A549 (cell line): Measurements from ENCODE around the gene KIF24. TPM values are rescaled to one million over a fixed set of nuclear protein-coding genes. Genes with fewer than 3 reads are reported as not detected.
"Not testable (repeated sequence)": the region's sequence is repeated elsewhere in the genome, so short reads cannot be mapped to it uniquely, and the experiment has no call there.

ENCODE experiments used
- ATAC-seq, 2 experiments: fragments of 200-7000 bp in 1 of 2; fragments of >200 bp in 1 of 2; cut with Nextera tagmentation in 1 of 2; cut with Tn5 transposase in 1 of 2; 3 replicates each; pipeline versions ENCODE4 v1.8.0 to v1.9.1; 2018 to 2020; ENCODE audit warnings: mild to moderate bottlenecking in 1 of 2, moderate library complexity in 1 of 2
- CTCF ChIA-PET: fragments of 300-600 bp; sonication (Branson Sonifier 250); formaldehyde crosslinking; extraction: SDS; loops from one replicate; lab custom pipeline; 2021; ENCODE audit warnings: antibody characterized with exemption, inconsistent platforms; lab: Yijun Ruan, JAX
- POLR2A ChIA-PET: fragments of 350-600 bp; formaldehyde crosslinking; extraction: SDS; loops from one replicate; lab custom pipeline; 2021; ENCODE audit warnings: antibody characterized with exemption, inconsistent platforms; lab: Yijun Ruan, JAX
- DNase-seq, 2 experiments: peaks; one replicate each; pipeline versions ENCODE4 v3.0.0 to v3.0.0-alpha.2; 2011 to 2016; ENCODE audit warnings: low read depth in 1 of 2, low spot score in 1 of 2
- FAIRE-seq: peaks from 2 replicates; lab custom pipeline; 2011; peaks lifted over from hg19 to GRCh38; lab: Jason Lieb, UNC
- H3K27ac ChIP-seq, 2 experiments: fragments of >200 bp; sonication (Bioruptor Twin); formaldehyde crosslinking; 3 replicates each; pipeline ENCODE4 v1.5.1; 2016 to 2017
- H3K4me1 ChIP-seq: fragments of >200 bp; sonication (Bioruptor Twin); formaldehyde crosslinking; 3 replicates; pipeline ENCODE4 v1.6.1; 2016
- H3K4me2 ChIP-seq: fragments of >200 bp; sonication (Bioruptor Twin); formaldehyde crosslinking; 3 replicates; pipeline ENCODE4 v1.6.1; 2016
- H3K4me3 ChIP-seq: fragments of >200 bp; sonication (Bioruptor Twin); formaldehyde crosslinking; 3 replicates; pipeline ENCODE4 v1.5.1; 2016
- H3K9me3 ChIP-seq: fragments of >200 bp; sonication (Bioruptor Twin); formaldehyde crosslinking; 3 replicates; pipeline ENCODE4 v1.6.1; 2016
- EHF ChIP-seq: fragments of 250-450 bp; sonication (Bioruptor Pico); IDR thresholded peaks from 2 replicates; pipeline ENCODE4 v1.5.0; 2020; ENCODE audit warnings: mild to moderate bottlenecking
- ELK1 ChIP-seq: fragments of 150-350 bp; IDR thresholded peaks from 2 replicates; pipeline ENCODE4 v1.6.1; 2014; ENCODE audit warnings: low read depth, mild to moderate bottlenecking, low read length
- FOSB ChIP-seq: fragments of 250-450 bp; sonication (Bioruptor Pico); IDR thresholded peaks from 2 replicates; pipeline ENCODE4 v1.5.0; 2020; ENCODE audit warnings: mild to moderate bottlenecking, moderate library complexity
- FOSL2 ChIP-seq, 2 experiments: fragments of 450-650 bp in 1 of 2; fragments of >200 bp in 1 of 2; sonication (Bioruptor Twin) in 1 of 2; formaldehyde crosslinking; IDR thresholded peaks; 2 replicates each; pipeline versions ENCODE4 v1.5.0 to v1.6.1; 2016 to 2020; ENCODE audit warnings: mild to moderate bottlenecking in 1 of 2, moderate library complexity in 1 of 2
- HES2 ChIP-seq: fragments of >200 bp; sonication (Bioruptor Twin); formaldehyde crosslinking; IDR thresholded peaks from 2 replicates; pipeline ENCODE4 v1.6.1; 2016
- HOXB13 ChIP-seq: fragments of 250-450 bp; sonication (Bioruptor Pico); IDR thresholded peaks from 2 replicates; pipeline ENCODE4 v1.5.0; 2020; ENCODE audit warnings: low read depth, mild to moderate bottlenecking, moderate library complexity
- JUNB ChIP-seq: fragments of >200 bp; sonication (Bioruptor Twin); formaldehyde crosslinking; IDR thresholded peaks from 2 replicates; pipeline ENCODE4 v1.6.1; 2016
- KDM1A ChIP-seq: fragments of 200-600 bp; sonication (generic); IDR thresholded peaks from 2 replicates; pipeline ENCODE4 v1.6.1; 2016; ENCODE audit warnings: low read depth, mild to moderate bottlenecking
- KDM5A ChIP-seq: fragments of 200-600 bp; sonication (generic); IDR thresholded peaks from 2 replicates; pipeline ENCODE4 v1.6.1; 2016; ENCODE audit warnings: antibody characterized with exemption, mild to moderate bottlenecking
- MAFK ChIP-seq: fragments of 450-650 bp; IDR thresholded peaks from 2 replicates; pipeline ENCODE4 v1.6.1; 2014; ENCODE audit not compliant: partially characterized antibody
- MAZ ChIP-seq: fragments of 150-350 bp; IDR thresholded peaks from 2 replicates; pipeline ENCODE4 v1.6.1; 2014; ENCODE audit warnings: antibody characterized with exemption, low read depth, low read length, borderline replicate concordance
- NFE2L2 ChIP-seq: fragments of 150-350 bp; conservative IDR thresholded peaks from 2 replicates; pipeline ENCODE4 v1.6.1; 2014; ENCODE audit warnings: low read length
- PBX3 ChIP-seq: IDR thresholded peaks from 2 replicates; pipeline ENCODE4 v1.6.1; 2012
- PHF8 ChIP-seq: fragments of 200-600 bp; sonication (generic); IDR thresholded peaks from 2 replicates; pipeline ENCODE4 v1.6.1; 2016; ENCODE audit warnings: low read depth, mild to moderate bottlenecking, antibody characterized with exemption, moderate library complexity, borderline replicate concordance
- POLR2A ChIP-seq: IDR thresholded peaks from 2 replicates; pipeline ENCODE4 v1.6.1; 2012; ENCODE audit warnings: mild to moderate bottlenecking, low read length
- POLR2AphosphoS2 ChIP-seq: conservative IDR thresholded peaks from 2 replicates; pipeline ENCODE4 v1.6.1; 2012; ENCODE audit warnings: low read length, improper control_type of control experiment, inconsistent platforms
- RARB ChIP-seq: fragments of 250-450 bp; sonication (Bioruptor Pico); IDR thresholded peaks from 2 replicates; pipeline ENCODE4 v1.8.0; 2021; ENCODE audit warnings: mild to moderate bottlenecking, moderate library complexity
- RFX5 ChIP-seq: fragments of 450-650 bp; IDR thresholded peaks from 2 replicates; pipeline ENCODE4 v1.7.1; 2014; ENCODE audit warnings: antibody characterized with exemption, mild to moderate bottlenecking, moderate library complexity
- SMC3 ChIP-seq: fragments of >200 bp; sonication (Bioruptor Twin); formaldehyde crosslinking; IDR thresholded peaks from 3 replicates; pipeline ENCODE4 v1.6.1; 2018; ENCODE audit warnings: inconsistent platforms
- TFCP2L1 ChIP-seq: fragments of 250-450 bp; sonication (Bioruptor Pico); IDR thresholded peaks from 2 replicates; pipeline ENCODE4 v1.5.0; 2021; ENCODE audit warnings: mild to moderate bottlenecking
- USF2 ChIP-seq: fragments of 450-650 bp; IDR thresholded peaks from 2 replicates; pipeline ENCODE4 v1.6.1; 2014; ENCODE audit warnings: antibody characterized with exemption
- ZC3H11A ChIP-seq: fragments of 450-650 bp; IDR thresholded peaks from 2 replicates; pipeline ENCODE4 v1.6.1; 2014; ENCODE audit warnings: antibody characterized with exemption, mild to moderate bottlenecking
- WGBS: methylation state at CpG from one replicate; pipeline ENCODE4 v1.1.6; 2017; ENCODE audit errors: missing lambda C conversion rate; 5-methylcytosine and 5-hydroxymethylcytosine counted together
- polyA plus RNA-seq, 4 experiments: library from polyadenylated mRNA; depleted of rRNA in 3 of 4; stranded (reverse); fragments of >200 nt; fragmentation: RNase III in 1 of 4; extraction: RNeasy Plus Mini Kit Qiagen cat#74134 plus additional on column Dnase treatment in 1 of 4; gene quantifications; 2 replicates in 3 of 4; 3 replicates in 1 of 4; pipeline ENCODE4 v1.2.3, GENCODE V29; 2011 to 2017
- TF ChIP-seq, protein P1 (sequence below): fragments of 250-450 bp; sonication (Bioruptor Pico); IDR thresholded peaks from 2 replicates; pipeline ENCODE4 v1.5.0; 2020; ENCODE audit warnings: low read depth, mild to moderate bottlenecking, moderate library complexity
- TF ChIP-seq, protein P2 (sequence below): IDR thresholded peaks from 2 replicates; pipeline ENCODE4 v1.6.1; 2012

KIF24 gene
- polyA plus RNA-seq, 2 of the 4 experiments (the other 2 are of a cell fraction): 3.2 to 4.4 TPM

- Histone ChIP-seq H3K9me3 (no peaks in the 10 kb centered on the region), H3K4me1 (peaks cover 7% of the 10 kb centered on the region; the same call in 1 of the 3 replicates), H3K27ac (no peak overlapping the region), H3K4me2 (no peak overlapping the region), H3K4me3 (no peak overlapping the region)
- no peak for TF ChIP-seq POLR2AphosphoS2
- TF ChIP-seq RARB (CRISPR knock-in tag): no peak
- TF ChIP-seq SMC3: no peak
- TF ChIP-seq POLR2A: no peak
- TF ChIP-seq PBX3: no peak
- TF ChIP-seq FOSB (CRISPR knock-in tag): no peak
- TF ChIP-seq EHF (CRISPR knock-in tag): no peak
- no peak for TF ChIP-seq MAZ
- TF ChIP-seq PHF8: no peak
- TF ChIP-seq NFE2L2: no peak
- TF ChIP-seq TFCP2L1 (CRISPR knock-in tag): no peak
- TF ChIP-seq HOXB13: no peak
- no peak for ATAC-seq
- CTCF ChIA-PET: no interaction called here
- WGBS: 87% methylated on average over 6 of the region's 6 CpGs
- peak; percentile 13 for FAIRE-seq
- no peak for DNase-seq
- POLR2A ChIA-PET: no interaction called here
These were observed 17.4 kb downstream of the KIF24 start for GRCh38 chr9:34311499-34312185.

GRCh38 chr9:34310215-34310614 is 18.9 kb downstream of the KIF24 start:
- no peaks in the 10 kb centered on the region for H3K9me3 ChIP-seq
- DNase-seq: no peak
- H3K4me1 ChIP-seq: peaks cover 7% of the 10 kb centered on the region; the same call in 1 of the 3 replicates
- WGBS: 98% methylated on average over 1 of the region's 1 CpG
- CTCF ChIA-PET: interaction anchor here (0.6 kb wide), 1 partner anchor 8 kb away, joined by 3 read pairs; no protein-coding TSS in a partner anchor
- no peak for FAIRE-seq
- POLR2A ChIA-PET: no interaction called here
- H3K27ac ChIP-seq: no peak overlapping the region
- ATAC-seq: no peak
- H3K4me3 ChIP-seq: no peak overlapping the region
- TF ChIP-seq, protein P1, sequence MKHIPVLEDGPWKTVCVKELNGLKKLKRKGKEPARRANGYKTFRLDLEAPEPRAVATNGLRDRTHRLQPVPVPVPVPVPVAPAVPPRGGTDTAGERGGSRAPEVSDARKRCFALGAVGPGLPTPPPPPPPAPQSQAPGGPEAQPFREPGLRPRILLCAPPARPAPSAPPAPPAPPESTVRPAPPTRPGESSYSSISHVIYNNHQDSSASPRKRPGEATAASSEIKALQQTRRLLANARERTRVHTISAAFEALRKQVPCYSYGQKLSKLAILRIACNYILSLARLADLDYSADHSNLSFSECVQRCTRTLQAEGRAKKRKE (CRISPR knock-in tag): no peak
- TF ChIP-seq ZC3H11A: no peak
- no peak for TF ChIP-seq PHF8
- TF ChIP-seq USF2: no peak
- no peak for TF ChIP-seq RFX5
- no peak for TF ChIP-seq FOSL2 (IDR thresholded peaks at IDR 0.05)
- TF ChIP-seq FOSL2 (CRISPR knock-in tag; IDR thresholded peaks at IDR 0.05): no peak
- no peak for TF ChIP-seq KDM1A
- TF ChIP-seq HES2: no peak
- TF ChIP-seq JUNB: no peak
- TF ChIP-seq ELK1: no peak
- TF ChIP-seq, protein P2, sequence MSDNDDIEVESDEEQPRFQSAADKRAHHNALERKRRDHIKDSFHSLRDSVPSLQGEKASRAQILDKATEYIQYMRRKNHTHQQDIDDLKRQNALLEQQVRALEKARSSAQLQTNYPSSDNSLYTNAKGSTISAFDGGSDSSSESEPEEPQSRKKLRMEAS: no peak
- TF ChIP-seq MAFK: no peak
- TF ChIP-seq POLR2A: no peak
- TF ChIP-seq KDM5A: no peak
- TF ChIP-seq, all 56 proteins: peak for 0
- H3K4me2 ChIP-seq: no peak overlapping the region

DNA sequence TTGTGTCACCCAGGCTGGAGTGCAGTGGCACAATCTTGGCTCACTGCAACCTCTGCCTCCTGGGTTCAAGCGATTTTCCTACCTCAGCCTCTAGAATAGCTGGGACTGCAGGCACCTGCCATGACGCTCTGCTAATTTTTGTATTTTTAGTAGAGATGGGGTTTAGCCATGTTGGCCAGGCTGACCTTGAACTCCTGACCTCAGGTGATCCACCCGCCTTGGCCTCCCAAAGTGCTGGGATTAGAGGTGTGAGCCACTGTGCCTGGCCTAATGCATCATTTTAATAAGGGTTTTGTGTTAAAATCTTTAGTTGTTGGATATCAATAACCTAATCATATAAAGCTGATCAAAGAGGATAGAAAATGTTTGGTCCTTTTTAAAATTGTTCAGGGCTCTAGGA is 20.8 kb downstream of the KIF24 start:
- H3K4me3 ChIP-seq, H3K4me1 ChIP-seq, H3K9me3 ChIP-seq, ATAC-seq, POLR2A ChIA-PET, H3K27ac ChIP-seq, FAIRE-seq, DNase-seq, H3K4me2 ChIP-seq: not testable (repeated sequence)
- WGBS: 97% methylated on average over 3 of the region's 3 CpGs
- CTCF ChIA-PET: interaction anchor here (0.6 to 1.3 kb wide), 2 partner anchors 22 to 38 kb away, joined by 3 to 4 read pairs; no protein-coding TSS in a partner anchor

GRCh38 chr9:34301064-34301463 is 28.0 kb downstream of the KIF24 start:
- CTCF ChIA-PET: interaction anchor here (1.4 kb wide), 1 partner anchor 48 kb away, joined by 9 read pairs; no protein-coding TSS in a partner anchor
- ATAC-seq, H3K4me2 ChIP-seq, FAIRE-seq, POLR2A ChIA-PET, H3K27ac ChIP-seq, H3K4me1 ChIP-seq, H3K9me3 ChIP-seq, H3K4me3 ChIP-seq, DNase-seq: not testable (repeated sequence)
- WGBS: 80% methylated on average over 7 of the region's 7 CpGs
